H9 (cell line): ENCODE measurements around the gene OR2F2. TPM values are rescaled to one million over a fixed set of nuclear protein-coding genes. Genes with fewer than 3 reads are reported as not detected.

Experiments used
- DNase-seq: peaks from one replicate; pipeline ENCODE4 v3.0.0-alpha.2; 2017
- H2AFZ ChIP-seq: one replicate; pipeline ENCODE4 v1.6.1; 2013; ENCODE audit warnings: mild to moderate bottlenecking, low read length, control low read depth, moderate library complexity
- H2AK5ac ChIP-seq: 2 replicates; pipeline ENCODE4 v1.6.1; 2013; ENCODE audit warnings: low read length, control low read depth, mixed read lengths; ENCODE audit not compliant: insufficient read length
- H2BK120ac ChIP-seq: one replicate; pipeline ENCODE4 v1.6.1; 2013; ENCODE audit warnings: low read depth, mild to moderate bottlenecking, low read length, control low read depth, inconsistent platforms; ENCODE audit not compliant: poor library complexity, severe bottlenecking
- H2BK12ac ChIP-seq: 2 replicates; pipeline ENCODE4 v1.6.1; 2013; ENCODE audit warnings: low read length, control low read depth, mixed read lengths, low read depth; ENCODE audit not compliant: insufficient read length
- H2BK15ac ChIP-seq: 2 replicates; pipeline ENCODE4 v1.6.1; 2013; ENCODE audit warnings: low read depth, low read length, control low read depth
- H2BK20ac ChIP-seq: one replicate; pipeline ENCODE4 v1.6.1; 2013; ENCODE audit warnings: low read depth, mild to moderate bottlenecking, low read length, control low read depth, inconsistent platforms; ENCODE audit not compliant: poor library complexity, severe bottlenecking
- H2BK5ac ChIP-seq: 2 replicates; pipeline ENCODE4 v1.6.1; 2013; ENCODE audit warnings: low read length, control low read depth, mixed read lengths; ENCODE audit not compliant: insufficient read length
- H3K14ac ChIP-seq: 2 replicates; pipeline ENCODE4 v1.6.1; 2013; ENCODE audit warnings: low read length, control low read depth; ENCODE audit not compliant: insufficient read depth
- H3K18ac ChIP-seq: 2 replicates; pipeline ENCODE4 v1.6.1; 2013; ENCODE audit warnings: low read depth, mild to moderate bottlenecking, mixed read lengths, low read length, control low read depth; ENCODE audit not compliant: insufficient read length
- H3K23ac ChIP-seq: 2 replicates; pipeline ENCODE4 v1.6.1; 2013; ENCODE audit warnings: low read length, control low read depth, mixed read lengths, low read depth; ENCODE audit not compliant: insufficient read length
- H3K23me2 ChIP-seq: 2 replicates; pipeline ENCODE4 v1.6.1; 2013; ENCODE audit warnings: low read depth, mild to moderate bottlenecking, mixed read lengths, low read length, control low read depth; ENCODE audit not compliant: insufficient read length, poor library complexity, severe bottlenecking
- H3K27ac ChIP-seq: 2 replicates; pipeline ENCODE4 v1.5.1; 2013; ENCODE audit warnings: low read length, control low read depth, mixed read lengths, low read depth; ENCODE audit not compliant: insufficient read length
- H3K27me3 ChIP-seq: 2 replicates; pipeline ENCODE4 v1.6.1; 2013; ENCODE audit warnings: low read length, control low read depth, inconsistent platforms; ENCODE audit not compliant: insufficient read depth
- H3K4ac ChIP-seq: 2 replicates; pipeline ENCODE4 v1.6.1; 2013; ENCODE audit warnings: low read depth, mild to moderate bottlenecking, control low read depth, inconsistent platforms, low read length, moderate library complexity
- H3K4me1 ChIP-seq: 2 replicates; pipeline ENCODE4 v1.6.1; 2013; ENCODE audit warnings: low read length, control low read depth, inconsistent platforms; ENCODE audit not compliant: insufficient read depth
- H3K4me2 ChIP-seq: 2 replicates; pipeline ENCODE4 v1.6.1; 2013; ENCODE audit warnings: low read length, control low read depth, mixed read lengths; ENCODE audit not compliant: insufficient read length, insufficient read depth
- H3K56ac ChIP-seq: 2 replicates; pipeline ENCODE4 v1.6.1; 2013; ENCODE audit warnings: low read depth, mild to moderate bottlenecking, mixed read lengths, low read length, control low read depth; ENCODE audit not compliant: insufficient read length
- H3K79me1 ChIP-seq: 2 replicates; pipeline ENCODE4 v1.6.1; 2013; ENCODE audit warnings: low read depth, mild to moderate bottlenecking, moderate library complexity, low read length, control low read depth, inconsistent platforms; ENCODE audit not compliant: insufficient read depth, poor library complexity, severe bottlenecking
- H3K79me2 ChIP-seq: 2 replicates; pipeline ENCODE4 v1.6.1; 2013; ENCODE audit warnings: low read length, control low read depth, inconsistent platforms; ENCODE audit not compliant: insufficient read depth
- H3K9ac ChIP-seq: 2 replicates; pipeline ENCODE4 v1.6.1; 2013; ENCODE audit warnings: low read length, control low read depth, mixed read lengths; ENCODE audit not compliant: insufficient read length; ENCODE audit errors: extremely low read depth
- H3K9me3 ChIP-seq: one replicate; pipeline ENCODE4 v1.6.1; 2013; ENCODE audit warnings: low read depth, low read length, inconsistent platforms; ENCODE audit not compliant: control insufficient read depth
- H3T11ph ChIP-seq: one replicate; pipeline ENCODE4 v1.6.1; 2013; ENCODE audit warnings: mild to moderate bottlenecking, low read length, control low read depth, inconsistent platforms
- H4K20me1 ChIP-seq: one replicate; pipeline ENCODE4 v1.6.1; 2013; ENCODE audit not compliant: control insufficient read depth, insufficient read length, insufficient read depth
- H4K5ac ChIP-seq: 2 replicates; pipeline ENCODE4 v1.6.1; 2013; ENCODE audit warnings: low read depth, mild to moderate bottlenecking, mixed read lengths, low read length, control low read depth; ENCODE audit not compliant: insufficient read length
- H4K8ac ChIP-seq: replicated peaks from 2 replicates; pipeline ENCODE4 v1.6.1; 2013; ENCODE audit warnings: low read length, control low read depth, mixed read lengths, low read depth; ENCODE audit not compliant: insufficient read length
- H4K91ac ChIP-seq: 2 replicates; pipeline ENCODE4 v1.6.1; 2013; ENCODE audit warnings: low read depth, mild to moderate bottlenecking, moderate library complexity, mixed read lengths, low read length, control low read depth; ENCODE audit not compliant: insufficient read length
- H3K27ac Mint-ChIP-seq, 3 experiments: 2 replicates in 2 of 3; 3 replicates in 1 of 3; pipeline ENCODE4 v1.8.0; 2020 to 2021; ENCODE audit warnings: mixed read lengths in 3 of 3, mild to moderate bottlenecking in 1 of 3, moderate library complexity in 1 of 3
- H3K27me3 Mint-ChIP-seq: 2 replicates; pipeline ENCODE4 v1.8.0; 2021; ENCODE audit warnings: low read depth, mild to moderate bottlenecking, moderate library complexity, mixed read lengths
- H3K36me3 Mint-ChIP-seq, 3 experiments: 2 replicates in 2 of 3; 3 replicates in 1 of 3; pipeline ENCODE4 v1.8.0; 2020 to 2021; ENCODE audit warnings: low read depth in 3 of 3, mixed read lengths in 3 of 3; ENCODE audit not compliant: insufficient read depth in 1 of 3
- H3K4me1 Mint-ChIP-seq, 2 experiments: 2 replicates each; pipeline ENCODE4 v1.8.0; 2020; ENCODE audit warnings: mixed read lengths in 2 of 2
- H3K4me3 Mint-ChIP-seq, 2 experiments: 2 replicates in 1 of 2; 3 replicates in 1 of 2; pipeline ENCODE4 v1.8.0; 2020 to 2021; ENCODE audit warnings: mild to moderate bottlenecking in 2 of 2, mixed read lengths in 2 of 2, moderate library complexity in 1 of 2
- H3K9me3 Mint-ChIP-seq, 2 experiments: 2 replicates in 1 of 2; 3 replicates in 1 of 2; pipeline ENCODE4 v1.8.0; 2020; ENCODE audit warnings: mild to moderate bottlenecking in 2 of 2, mixed read lengths in 2 of 2, moderate library complexity in 1 of 2
- WGBS: extraction: QIAGEN DNeasy Blood & Tissue Kit; methylation state at CpG from one replicate; pipeline ENCODE4 v1.1.7; 2013; ENCODE audit warnings: missing lambda C conversion rate, low lambda C conversion rate, mixed read lengths; ENCODE audit not compliant: insufficient read length; ENCODE audit errors: extremely low coverage; 5-methylcytosine and 5-hydroxymethylcytosine counted together
- total RNA-seq: library from RNA; stranded (reverse); gene quantifications from 2 replicates; pipeline ENCODE4 v1.2.1, GENCODE V29; 2021
- TF ChIP-seq, protein P1 (sequence below): fragments of 200-600 bp; sonication (generic); conservative IDR thresholded peaks from 3 replicates; pipeline ENCODE4 v1.8.0; 2021; ENCODE audit warnings: antibody characterized with exemption, mild to moderate bottlenecking

OR2F2 gene
- total RNA-seq, 1 experiment from 2014 or later: not detected

DNA sequence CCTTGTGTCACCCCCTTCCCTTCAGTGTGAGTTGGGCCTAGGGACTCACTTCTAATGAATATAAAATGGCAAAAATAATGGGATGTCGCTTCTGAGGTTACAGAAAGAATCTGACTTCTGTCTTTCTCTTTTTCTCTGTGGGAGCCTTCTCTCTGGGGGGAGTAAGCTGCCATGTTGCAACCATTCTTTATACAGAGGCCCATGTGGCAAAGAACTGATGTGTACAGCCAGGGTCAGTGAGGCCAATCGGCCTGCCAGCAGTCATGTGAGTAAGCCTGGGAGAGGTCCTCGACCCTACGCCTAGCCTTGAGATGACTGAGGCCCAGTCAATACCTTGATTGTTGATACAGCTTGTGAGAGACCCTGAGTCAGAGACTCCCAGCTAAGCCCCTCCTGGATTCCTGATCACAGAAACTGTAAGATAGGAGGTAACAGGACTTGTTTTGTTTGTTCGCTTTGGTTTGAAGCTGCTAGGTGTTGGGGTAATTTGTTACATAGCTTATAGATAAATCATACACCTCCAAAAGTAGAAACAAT, 34.7 kb upstream of the OR2F2 start:
- no peaks in the 10 kb centered on the region for H3K79me1 ChIP-seq
- DNase-seq: no peak
- H2BK12ac ChIP-seq: no peak overlapping the region
- peaks cover 2% of the 10 kb centered on the region; the same call in 1 of the 2 replicates for H3K4me1 ChIP-seq
- peak overlapping the region; percentile 92 to 98 for H3K4me3 Mint-ChIP-seq
- no peak overlapping the region for H4K8ac ChIP-seq
- TF ChIP-seq, protein P1, sequence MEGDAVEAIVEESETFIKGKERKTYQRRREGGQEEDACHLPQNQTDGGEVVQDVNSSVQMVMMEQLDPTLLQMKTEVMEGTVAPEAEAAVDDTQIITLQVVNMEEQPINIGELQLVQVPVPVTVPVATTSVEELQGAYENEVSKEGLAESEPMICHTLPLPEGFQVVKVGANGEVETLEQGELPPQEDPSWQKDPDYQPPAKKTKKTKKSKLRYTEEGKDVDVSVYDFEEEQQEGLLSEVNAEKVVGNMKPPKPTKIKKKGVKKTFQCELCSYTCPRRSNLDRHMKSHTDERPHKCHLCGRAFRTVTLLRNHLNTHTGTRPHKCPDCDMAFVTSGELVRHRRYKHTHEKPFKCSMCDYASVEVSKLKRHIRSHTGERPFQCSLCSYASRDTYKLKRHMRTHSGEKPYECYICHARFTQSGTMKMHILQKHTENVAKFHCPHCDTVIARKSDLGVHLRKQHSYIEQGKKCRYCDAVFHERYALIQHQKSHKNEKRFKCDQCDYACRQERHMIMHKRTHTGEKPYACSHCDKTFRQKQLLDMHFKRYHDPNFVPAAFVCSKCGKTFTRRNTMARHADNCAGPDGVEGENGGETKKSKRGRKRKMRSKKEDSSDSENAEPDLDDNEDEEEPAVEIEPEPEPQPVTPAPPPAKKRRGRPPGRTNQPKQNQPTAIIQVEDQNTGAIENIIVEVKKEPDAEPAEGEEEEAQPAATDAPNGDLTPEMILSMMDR: no peak
- H2BK20ac ChIP-seq: no peak overlapping the region
- H3K14ac ChIP-seq: no peak overlapping the region
- no peaks in the 10 kb centered on the region for H3K9me3 ChIP-seq
- H3K56ac ChIP-seq: no peak overlapping the region
- peaks cover 7% of the 10 kb centered on the region for H3K23me2 ChIP-seq
- H3K27me3 Mint-ChIP-seq: peaks cover 4% of the 10 kb centered on the region
- H2BK15ac ChIP-seq: no peak overlapping the region
- WGBS: no CpG with 5 or more reads among the region's 5 CpGs
- H4K91ac ChIP-seq: no peak overlapping the region
- no peaks in the 10 kb centered on the region; a peak in 1 of 5 replicates for H3K9me3 Mint-ChIP-seq
- H3K36me3 Mint-ChIP-seq: peaks cover 0 to 4% (median 0%) of the 10 kb centered on the region in 3 experiments; a peak in 2 of 7 replicates
- H3T11ph ChIP-seq: no peak overlapping the region
- H3K18ac ChIP-seq: no peak overlapping the region
- H2AK5ac ChIP-seq: no peak overlapping the region
- no peak overlapping the region for H3K9ac ChIP-seq
- H4K20me1 ChIP-seq: no peaks in the 10 kb centered on the region
- H3K27ac ChIP-seq: no peak overlapping the region
- H3K4ac ChIP-seq: no peak overlapping the region
- H2BK5ac ChIP-seq: no peak overlapping the region
- H2AFZ ChIP-seq: no peak overlapping the region
- peak overlapping the region in 1 of 3 experiments; percentile 87; a peak in 2 of 7 replicates for H3K27ac Mint-ChIP-seq
- H3K4me2 ChIP-seq: peak overlapping the region; percentile 99
- H3K4me1 Mint-ChIP-seq: peaks cover 49 to 51% of the 10 kb centered on the region in 2 experiments
- no peak overlapping the region for H4K5ac ChIP-seq
- H3K23ac ChIP-seq: no peak overlapping the region
- H2BK120ac ChIP-seq: no peak overlapping the region
- H3K79me2 ChIP-seq: peaks cover 17% of the 10 kb centered on the region; the same call in 1 of the 2 replicates
- no peaks in the 10 kb centered on the region for H3K27me3 ChIP-seq
